ACC112 (cell line): ENCODE measurements around the gene FKBP11.

ENCODE experiments used
- H2AFZ ChIP-seq: fragments of 200-600 bp; sonication (generic); one replicate; pipeline ENCODE4 v1.6.0; 2017; ENCODE audit warnings: antibody characterized with exemption, low read length; ENCODE audit not compliant: unreplicated experiment
- H3K27ac ChIP-seq: fragments of 200-600 bp; sonication (generic); 2 replicates; pipeline ENCODE4 v1.5.1; 2014; ENCODE audit warnings: low read depth, mild to moderate bottlenecking, antibody characterized with exemption, low read length, moderate library complexity
- H3K27me3 ChIP-seq: fragments of 200-600 bp; sonication (generic); 2 replicates; pipeline ENCODE4 v1.6.1; 2014; ENCODE audit warnings: mild to moderate bottlenecking, antibody characterized with exemption, low read length, moderate library complexity, mixed read lengths; ENCODE audit not compliant: insufficient read depth
- H3K36me3 ChIP-seq: fragments of 200-600 bp; sonication (generic); 2 replicates; pipeline ENCODE4 v1.6.1; 2016; ENCODE audit warnings: mild to moderate bottlenecking, antibody characterized with exemption, low read length, moderate library complexity, mixed read lengths; ENCODE audit not compliant: insufficient read depth
- H3K4me1 ChIP-seq: fragments of 200-600 bp; sonication (generic); one replicate; pipeline ENCODE4 v1.6.1; 2016; ENCODE audit warnings: low read length, mixed read lengths; ENCODE audit not compliant: insufficient read depth, unreplicated experiment, control insufficient read depth
- H3K4me3 ChIP-seq: fragments of 200-600 bp; sonication (generic); 2 replicates; pipeline ENCODE4 v1.5.1; 2014; ENCODE audit warnings: mild to moderate bottlenecking, low read depth, low read length
- H3K79me2 ChIP-seq: fragments of 200-600 bp; sonication (generic); one replicate; pipeline ENCODE4 v1.6.0; 2016; ENCODE audit warnings: low read length; ENCODE audit not compliant: control insufficient read depth, unreplicated experiment, insufficient read depth

The FKBP11 gene

GRCh38 chr12:48934312-48934706 lies 9.0 kb upstream of the FKBP11 start:
- Histone ChIP-seq H3K27me3 (no peaks in the 10 kb centered on the region), H3K36me3 (peaks cover 13% of the 10 kb centered on the region; the same call in 1 of the 2 replicates), H3K4me1 (no peaks in the 10 kb centered on the region), H3K27ac (no peak overlapping the region), H3K79me2 (no peaks in the 10 kb centered on the region), H2AFZ (no peak overlapping the region), H3K4me3 (no peak overlapping the region)

DNA sequence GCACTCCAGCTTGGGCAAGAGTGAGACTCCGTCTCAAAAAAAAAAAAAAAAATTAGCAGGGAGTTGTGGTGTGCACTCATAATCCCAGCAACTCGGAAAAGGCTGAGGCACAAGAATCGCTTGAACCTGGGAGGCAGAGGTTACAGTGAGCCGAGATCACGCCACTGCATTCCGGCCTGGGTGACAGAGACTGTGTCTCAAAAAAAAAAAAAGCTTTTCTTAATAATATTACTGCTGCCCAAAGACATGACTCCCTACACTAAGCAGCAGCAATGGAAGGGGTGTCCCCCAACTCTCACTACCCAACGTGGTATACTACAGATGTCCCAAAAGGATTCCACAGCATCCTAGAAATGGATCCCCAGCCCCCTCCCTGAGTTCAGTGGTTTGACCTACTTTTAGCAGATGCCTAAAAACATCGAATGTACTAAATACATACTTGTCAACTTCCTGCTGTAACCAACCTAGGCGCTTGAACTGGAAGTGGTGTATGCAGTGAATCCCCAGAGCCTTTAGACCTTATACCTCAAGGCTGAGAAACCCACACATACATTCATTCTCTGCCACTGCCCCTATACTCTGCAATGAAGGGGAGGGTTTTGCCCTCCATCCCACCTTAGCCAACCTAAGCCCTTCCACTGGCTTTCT lies 8.5 kb upstream of the FKBP11 start:
- H2AFZ ChIP-seq = no peak overlapping the region
- H3K36me3 ChIP-seq = peaks cover 13% of the 10 kb centered on the region; the same call in 1 of the 2 replicates
- no peak overlapping the region for H3K27ac ChIP-seq
- H3K4me1 ChIP-seq = no peaks in the 10 kb centered on the region
- no peak overlapping the region for H3K4me3 ChIP-seq
- H3K27me3 ChIP-seq = no peaks in the 10 kb centered on the region
- no peaks in the 10 kb centered on the region for H3K79me2 ChIP-seq

- Histone ChIP-seq H3K27me3 (no peaks in the 10 kb centered on the region), H3K4me1 (no peaks in the 10 kb centered on the region), H3K79me2 (no peaks in the 10 kb centered on the region), H3K27ac (no peak overlapping the region), H2AFZ (no peak overlapping the region), H3K4me3 (no peak overlapping the region), H3K36me3 (peaks cover 13% of the 10 kb centered on the region)
These were observed 7.6 kb upstream of the FKBP11 start for GRCh38 chr12:48932878-48933277.

DNA sequence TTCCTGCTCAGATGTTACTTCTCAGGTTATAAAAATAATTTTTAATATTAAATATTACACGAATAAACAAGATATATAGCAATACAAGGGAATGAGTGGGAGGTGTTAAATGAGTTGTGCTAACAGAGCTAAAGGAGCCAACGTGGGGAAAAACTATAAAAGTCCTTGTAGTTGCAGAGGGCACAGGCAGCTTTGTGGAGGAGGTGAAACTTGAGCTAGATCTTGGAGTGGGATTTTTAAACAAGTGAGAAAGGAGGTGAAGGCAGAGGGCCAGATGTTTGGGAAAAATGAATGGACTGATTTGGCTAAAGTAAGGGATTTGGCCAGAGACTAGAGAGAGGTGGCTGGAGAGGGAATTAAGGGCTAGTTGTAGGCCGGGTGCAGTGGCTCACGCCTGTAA lies 5.2 kb upstream of the FKBP11 start:
- Histone ChIP-seq H3K79me2 (no peaks in the 10 kb centered on the region), H3K4me1 (peaks cover 4% of the 10 kb centered on the region), H3K27ac (no peak overlapping the region), H3K36me3 (peaks cover 16% of the 10 kb centered on the region), H3K27me3 (no peaks in the 10 kb centered on the region), H3K4me3 (no peak overlapping the region), H2AFZ (no peak overlapping the region)

DNA sequence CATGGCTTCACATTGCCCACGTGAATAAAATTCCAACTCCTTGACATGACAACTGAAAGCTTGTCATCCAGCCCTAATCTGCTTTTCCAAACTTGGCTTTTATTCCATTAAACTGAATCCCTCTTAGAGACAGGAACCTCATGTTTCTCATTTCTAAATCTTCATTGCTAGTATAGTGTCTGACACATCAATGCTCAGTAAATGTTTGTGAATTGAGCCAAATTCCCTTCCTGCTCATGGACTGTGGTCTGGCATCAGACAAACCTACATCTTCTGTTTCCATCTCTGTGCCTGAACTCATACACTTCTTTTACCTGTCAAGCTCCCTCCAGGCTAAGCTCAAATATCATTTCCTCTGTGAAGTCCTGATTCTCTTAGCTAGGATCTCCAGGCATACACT lies 4.3 kb upstream of the FKBP11 start:
- H3K27ac ChIP-seq = no peak overlapping the region
- H3K36me3 ChIP-seq = peaks cover 16% of the 10 kb centered on the region
- no peak overlapping the region for H3K4me3 ChIP-seq
- peaks cover 3% of the 10 kb centered on the region for H3K79me2 ChIP-seq
- no peak overlapping the region for H2AFZ ChIP-seq
- H3K4me1 ChIP-seq = peaks cover 4% of the 10 kb centered on the region
- no peaks in the 10 kb centered on the region for H3K27me3 ChIP-seq

GRCh38 chr12:48927261-48927660 lies 2.0 kb upstream of the FKBP11 start:
- peaks cover 11% of the 10 kb centered on the region for H3K4me1 ChIP-seq
- H2AFZ ChIP-seq = no peak overlapping the region
- H3K4me3 ChIP-seq = no peak overlapping the region
- H3K27ac ChIP-seq = no peak overlapping the region
- peaks cover 18% of the 10 kb centered on the region for H3K36me3 ChIP-seq
- peaks cover 8% of the 10 kb centered on the region for H3K79me2 ChIP-seq
- H3K27me3 ChIP-seq = no peaks in the 10 kb centered on the region

GRCh38 chr12:48924617-48925303 lies 532 bp downstream of the FKBP11 start:
- H3K79me2 ChIP-seq = peaks cover 8% of the 10 kb centered on the region
- peak overlapping the region; percentile 37; the same call in 1 of the 2 replicates for H3K27ac ChIP-seq
- H3K4me1 ChIP-seq = peaks cover 11% of the 10 kb centered on the region
- H3K4me3 ChIP-seq = peak overlapping the region; percentile 90
- H3K36me3 ChIP-seq = peaks cover 14% of the 10 kb centered on the region
- peak overlapping the region; percentile 34 for H2AFZ ChIP-seq
- no peaks in the 10 kb centered on the region for H3K27me3 ChIP-seq

- Histone ChIP-seq H3K36me3 (peaks cover 14% of the 10 kb centered on the region), H3K27me3 (no peaks in the 10 kb centered on the region), H3K4me3 (no peak overlapping the region), H3K79me2 (peaks cover 8% of the 10 kb centered on the region), H2AFZ (no peak overlapping the region), H3K4me1 (peaks cover 11% of the 10 kb centered on the region), H3K27ac (no peak overlapping the region)
These were observed 2.2 kb downstream of the FKBP11 start for GRCh38 chr12:48923117-48923516.

- Histone ChIP-seq H3K79me2 (no peaks in the 10 kb centered on the region), H2AFZ (no peak overlapping the region), H3K27ac (no peak overlapping the region), H3K27me3 (no peaks in the 10 kb centered on the region), H3K4me1 (no peaks in the 10 kb centered on the region), H3K4me3 (no peak overlapping the region), H3K36me3 (peaks cover under 1% of the 10 kb centered on the region; the same call in 1 of the 2 replicates)
These were observed 7.3 kb downstream of the FKBP11 start for GRCh38 chr12:48917857-48918537.

GRCh38 chr12:48910196-48910595 lies 15.1 kb downstream of the FKBP11 start:
- H3K4me3 ChIP-seq = no peak overlapping the region
- H3K36me3 ChIP-seq = no peaks in the 10 kb centered on the region
- no peaks in the 10 kb centered on the region for H3K79me2 ChIP-seq
- no peaks in the 10 kb centered on the region for H3K27me3 ChIP-seq
- no peak overlapping the region for H2AFZ ChIP-seq
- no peaks in the 10 kb centered on the region for H3K4me1 ChIP-seq
- no peak overlapping the region for H3K27ac ChIP-seq
